Neural cell (in vitro differentiated cells): ENCODE measurements around the gene DDHD1. TPM values are rescaled to one million over a fixed set of nuclear protein-coding genes. Genes with fewer than 3 reads are reported as not detected.

Experiments
- H2AFZ ChIP-seq: fragments of 200-600, 300-800 bp; sonication (generic), shearing (Covaris generic); 2 replicates; pipeline ENCODE4 v1.6.0; 2014; ENCODE audit warnings: low read depth, mild to moderate bottlenecking, antibody characterized with exemption, low read length, moderate library complexity
- H3F3A ChIP-seq: fragments of 200-600 bp; shearing (Covaris generic); 2 replicates; pipeline ENCODE4 v1.6.1; 2016; ENCODE audit warnings: mild to moderate bottlenecking, moderate library complexity, mixed read lengths, antibody characterized with exemption, low read length; ENCODE audit not compliant: insufficient read depth, poor library complexity, severe bottlenecking
- H3K27ac ChIP-seq: fragments of 200-600, 300-800 bp; sonication (generic), shearing (Covaris generic); 2 replicates; pipeline ENCODE4 v1.5.1; 2014; ENCODE audit warnings: mild to moderate bottlenecking, low read length, moderate library complexity
- H3K27me3 ChIP-seq: fragments of 300-800, 200-600 bp; sonication (generic), shearing (Covaris generic); 2 replicates; pipeline ENCODE4 v1.6.0; 2014; ENCODE audit warnings: mild to moderate bottlenecking, low read depth, low read length, moderate library complexity; ENCODE audit not compliant: insufficient read depth
- H3K36me3 ChIP-seq: fragments of 300-800, 200-600 bp; sonication (generic), shearing (Covaris generic); 2 replicates; pipeline ENCODE4 v1.5.1; 2014; ENCODE audit warnings: mild to moderate bottlenecking, antibody characterized with exemption, low read length, moderate library complexity; ENCODE audit not compliant: insufficient read depth
- H3K4me2 ChIP-seq: fragments of 300-800, 200-600 bp; sonication (generic), shearing (Covaris generic); 2 replicates; pipeline ENCODE4 v1.6.0; 2014; ENCODE audit warnings: mild to moderate bottlenecking, low read length
- H3K4me3 ChIP-seq: fragments of 300-800, 200-600 bp; sonication (generic), shearing (Covaris generic); 2 replicates; pipeline ENCODE4 v1.5.1; 2014; ENCODE audit warnings: mild to moderate bottlenecking, low read length, moderate library complexity
- H3K79me2 ChIP-seq: fragments of 200-600 bp; shearing (Covaris generic); replicated peaks from 2 replicates; pipeline ENCODE4 v1.6.0; 2014; ENCODE audit warnings: mild to moderate bottlenecking, low read length, moderate library complexity; ENCODE audit not compliant: insufficient read depth
- H3K9ac ChIP-seq: fragments of 300-800, 200-600 bp; sonication (generic), shearing (Covaris generic); 2 replicates; pipeline ENCODE4 v1.6.1; 2016; ENCODE audit warnings: mild to moderate bottlenecking, low read length, mixed read lengths
- H3K9me2 ChIP-seq: fragments of 200-600 bp; shearing (Covaris generic); 2 replicates; pipeline ENCODE4 v1.6.1; 2016; ENCODE audit warnings: mild to moderate bottlenecking, low read length, mixed read lengths; ENCODE audit not compliant: insufficient read depth
- H3K9me3 ChIP-seq: fragments of 200-600, 300-800 bp; sonication (generic), shearing (Covaris generic); 2 replicates; pipeline ENCODE4 v1.6.1; 2016; ENCODE audit warnings: mild to moderate bottlenecking, mixed run types, low read length, moderate library complexity, mixed read lengths
- H4K20me1 ChIP-seq: fragments of 200-600 bp; shearing (Covaris generic); 2 replicates; pipeline ENCODE4 v1.6.1; 2016; ENCODE audit warnings: mild to moderate bottlenecking, mixed run types; ENCODE audit not compliant: insufficient read depth
- EP300 ChIP-seq: fragments of 450-650 bp; conservative IDR thresholded peaks from 2 replicates; pipeline ENCODE4 v1.6.1; 2014; ENCODE audit warnings: antibody characterized with exemption, mild to moderate bottlenecking, moderate library complexity; ENCODE audit not compliant: poor library complexity, severe bottlenecking
- EZH2 ChIP-seq: fragments of 200-600, 300-800 bp; shearing (Covaris generic), sonication (generic); IDR thresholded peaks from 2 replicates; pipeline ENCODE4 v1.6.1; 2014; ENCODE audit warnings: antibody characterized with exemption, low read length, borderline replicate concordance, mild to moderate bottlenecking; ENCODE audit not compliant: insufficient read depth, poor library complexity, severe bottlenecking
- POLR2AphosphoS5 ChIP-seq: IDR thresholded peaks from 2 replicates; pipeline ENCODE4 v1.6.1; 2012
- RAD21 ChIP-seq: fragments of 450-650 bp; conservative IDR thresholded peaks from 2 replicates; pipeline ENCODE4 v1.6.1; 2014; ENCODE audit warnings: antibody characterized with exemption, mild to moderate bottlenecking, moderate library complexity
- SMC3 ChIP-seq: fragments of 450-650 bp; conservative IDR thresholded peaks from 2 replicates; pipeline ENCODE4 v1.6.1; 2014; ENCODE audit warnings: antibody characterized with exemption, mild to moderate bottlenecking, moderate library complexity; ENCODE audit not compliant: poor library complexity
- TAF1 ChIP-seq: IDR thresholded peaks from 2 replicates; pipeline ENCODE4 v1.6.1; 2012; ENCODE audit warnings: low read depth
- polyA plus RNA-seq: library from polyadenylated mRNA; depleted of rRNA; stranded (reverse); fragments of >200 nt; gene quantifications from 2 replicates; pipeline ENCODE4 v1.2.3, GENCODE V29; 2014
- TF ChIP-seq, protein P1 (sequence below): IDR thresholded peaks from 2 replicates; pipeline ENCODE4 v1.6.1; 2012; ENCODE audit warnings: borderline replicate concordance
- TF ChIP-seq, protein P2 (sequence below): fragments of 450-650 bp; IDR thresholded peaks from 2 replicates; pipeline ENCODE4 v1.5.1; 2014; ENCODE audit warnings: antibody characterized with exemption, mild to moderate bottlenecking, moderate library complexity; ENCODE audit not compliant: poor library complexity, severe bottlenecking

DDHD1 gene
- polyA plus RNA-seq, 1 donor from 2014 or later = 13.9 TPM

DNA sequence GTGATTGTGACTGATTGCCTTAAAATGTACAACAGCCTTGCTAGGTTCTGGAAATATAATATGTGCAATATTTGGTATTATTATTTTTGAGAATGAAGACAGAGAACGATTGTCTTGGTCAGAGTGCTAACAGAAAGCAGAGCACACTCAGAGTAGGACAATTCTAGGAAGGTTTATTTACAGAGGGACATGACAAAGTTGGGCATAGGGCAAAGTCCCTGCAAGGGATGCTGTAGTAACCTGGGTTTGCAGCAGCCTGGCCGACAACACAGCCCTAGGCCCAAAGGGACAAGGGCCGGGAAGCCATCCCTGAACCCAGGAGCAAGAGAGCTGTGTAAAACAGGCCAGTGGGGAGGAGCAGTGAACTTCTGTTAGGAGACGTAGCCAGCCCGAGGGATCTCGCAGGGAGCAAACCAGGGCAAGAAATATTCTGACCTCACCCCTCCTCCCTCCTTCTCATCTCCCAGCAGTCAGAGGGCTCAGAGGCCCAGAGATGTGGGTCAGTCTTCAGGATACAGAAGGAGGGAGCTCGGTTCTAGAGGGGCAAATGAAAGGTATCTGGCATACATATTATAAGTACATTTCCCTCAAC is 151.2 kb downstream of the DDHD1 start:
- H2AFZ ChIP-seq = no peak overlapping the region

DNA sequence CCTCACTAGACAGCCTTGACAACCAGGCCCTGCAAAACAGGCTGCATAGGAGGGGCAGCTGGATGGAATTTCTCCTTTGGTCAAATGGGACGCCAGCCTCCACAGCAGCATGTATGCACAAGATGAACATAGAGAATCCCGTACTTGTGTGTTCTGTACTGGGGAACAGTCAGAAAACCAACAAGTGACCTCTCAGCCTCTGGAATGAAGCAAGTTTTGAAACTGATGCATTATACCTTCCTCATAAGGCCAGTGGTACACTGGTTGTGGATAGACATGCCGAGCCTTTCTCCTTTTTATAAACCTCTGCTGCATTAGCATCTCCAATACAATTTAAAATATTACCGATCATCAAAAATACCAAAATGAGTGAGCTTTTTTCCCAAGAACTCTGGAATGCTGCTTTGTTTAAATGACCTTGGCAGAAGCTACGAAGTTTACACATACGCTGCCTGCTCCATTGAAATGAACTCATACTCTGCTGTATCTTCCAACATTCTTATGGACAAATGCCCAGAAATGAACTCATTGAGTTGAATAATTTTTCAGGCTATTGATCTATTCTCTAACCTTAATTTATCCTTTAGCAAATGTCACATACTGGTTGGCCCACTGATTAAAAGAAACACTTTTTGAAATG is 154.6 kb downstream of the DDHD1 start:
- Histone ChIP-seq H3K79me2 (no peaks in the 10 kb centered on the region), H3K4me3 (no peak overlapping the region), H3K4me2 (no peak overlapping the region), H3K9me2 (no peaks in the 10 kb centered on the region), H3K27me3 (no peaks in the 10 kb centered on the region), H2AFZ (no peak overlapping the region), H3K27ac (no peak overlapping the region), H3F3A (no peaks in the 10 kb centered on the region), H4K20me1 (no peaks in the 10 kb centered on the region), H3K9ac (no peak overlapping the region), H3K36me3 (no peaks in the 10 kb centered on the region), H3K9me3 (no peaks in the 10 kb centered on the region)
- no peak for TF ChIP-seq POLR2AphosphoS5

More for the DNA sequence above, 151.2 kb downstream of the DDHD1 start:
- no peaks in the 10 kb centered on the region for H3F3A ChIP-seq
- no peaks in the 10 kb centered on the region for H3K79me2 ChIP-seq
- H3K4me3 ChIP-seq = no peak overlapping the region
- no peaks in the 10 kb centered on the region for H3K36me3 ChIP-seq
- H3K9ac ChIP-seq = no peak overlapping the region
- H3K4me2 ChIP-seq = no peak overlapping the region
- no peaks in the 10 kb centered on the region for H4K20me1 ChIP-seq
- H3K27me3 ChIP-seq = no peaks in the 10 kb centered on the region
- TF ChIP-seq, protein P1, sequence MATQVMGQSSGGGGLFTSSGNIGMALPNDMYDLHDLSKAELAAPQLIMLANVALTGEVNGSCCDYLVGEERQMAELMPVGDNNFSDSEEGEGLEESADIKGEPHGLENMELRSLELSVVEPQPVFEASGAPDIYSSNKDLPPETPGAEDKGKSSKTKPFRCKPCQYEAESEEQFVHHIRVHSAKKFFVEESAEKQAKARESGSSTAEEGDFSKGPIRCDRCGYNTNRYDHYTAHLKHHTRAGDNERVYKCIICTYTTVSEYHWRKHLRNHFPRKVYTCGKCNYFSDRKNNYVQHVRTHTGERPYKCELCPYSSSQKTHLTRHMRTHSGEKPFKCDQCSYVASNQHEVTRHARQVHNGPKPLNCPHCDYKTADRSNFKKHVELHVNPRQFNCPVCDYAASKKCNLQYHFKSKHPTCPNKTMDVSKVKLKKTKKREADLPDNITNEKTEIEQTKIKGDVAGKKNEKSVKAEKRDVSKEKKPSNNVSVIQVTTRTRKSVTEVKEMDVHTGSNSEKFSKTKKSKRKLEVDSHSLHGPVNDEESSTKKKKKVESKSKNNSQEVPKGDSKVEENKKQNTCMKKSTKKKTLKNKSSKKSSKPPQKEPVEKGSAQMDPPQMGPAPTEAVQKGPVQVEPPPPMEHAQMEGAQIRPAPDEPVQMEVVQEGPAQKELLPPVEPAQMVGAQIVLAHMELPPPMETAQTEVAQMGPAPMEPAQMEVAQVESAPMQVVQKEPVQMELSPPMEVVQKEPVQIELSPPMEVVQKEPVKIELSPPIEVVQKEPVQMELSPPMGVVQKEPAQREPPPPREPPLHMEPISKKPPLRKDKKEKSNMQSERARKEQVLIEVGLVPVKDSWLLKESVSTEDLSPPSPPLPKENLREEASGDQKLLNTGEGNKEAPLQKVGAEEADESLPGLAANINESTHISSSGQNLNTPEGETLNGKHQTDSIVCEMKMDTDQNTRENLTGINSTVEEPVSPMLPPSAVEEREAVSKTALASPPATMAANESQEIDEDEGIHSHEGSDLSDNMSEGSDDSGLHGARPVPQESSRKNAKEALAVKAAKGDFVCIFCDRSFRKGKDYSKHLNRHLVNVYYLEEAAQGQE = no peak
- TF ChIP-seq SMC3 (no peak), TAF1 (no peak), EP300 (no peak)
- no peaks in the 10 kb centered on the region for H3K9me3 ChIP-seq
- H3K27ac ChIP-seq = no peak overlapping the region
- H3K9me2 ChIP-seq = no peaks in the 10 kb centered on the region

DNA sequence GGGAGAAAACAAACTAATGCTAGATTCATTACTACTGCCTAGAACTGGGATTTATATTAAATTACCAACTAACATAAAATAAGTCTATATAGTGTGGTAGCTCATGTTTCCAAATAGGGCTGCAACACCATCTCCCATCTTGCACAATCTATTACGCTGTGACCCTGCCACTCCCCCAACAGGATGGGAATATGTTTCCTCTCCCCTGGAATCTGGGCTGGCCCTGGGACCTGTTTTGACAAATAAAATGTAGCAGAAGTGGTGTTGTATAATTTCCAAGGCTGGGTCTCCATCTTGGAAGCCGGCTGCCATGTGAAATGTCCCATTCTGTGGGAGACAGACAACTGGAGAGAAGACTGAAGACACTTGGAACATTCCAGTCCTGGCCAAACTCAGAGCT is 156.6 kb downstream of the DDHD1 start:
- Histone ChIP-seq H3K27me3 (no peaks in the 10 kb centered on the region), H3K36me3 (no peaks in the 10 kb centered on the region), H3K4me3 (no peak overlapping the region), H3K4me2 (no peak overlapping the region), H3K9me2 (no peaks in the 10 kb centered on the region), H3K9me3 (no peaks in the 10 kb centered on the region), H2AFZ (no peak overlapping the region), H4K20me1 (no peaks in the 10 kb centered on the region), H3K27ac (no peak overlapping the region), H3K79me2 (no peaks in the 10 kb centered on the region), H3K9ac (no peak overlapping the region), H3F3A (no peaks in the 10 kb centered on the region)
- TF ChIP-seq, protein P2, sequence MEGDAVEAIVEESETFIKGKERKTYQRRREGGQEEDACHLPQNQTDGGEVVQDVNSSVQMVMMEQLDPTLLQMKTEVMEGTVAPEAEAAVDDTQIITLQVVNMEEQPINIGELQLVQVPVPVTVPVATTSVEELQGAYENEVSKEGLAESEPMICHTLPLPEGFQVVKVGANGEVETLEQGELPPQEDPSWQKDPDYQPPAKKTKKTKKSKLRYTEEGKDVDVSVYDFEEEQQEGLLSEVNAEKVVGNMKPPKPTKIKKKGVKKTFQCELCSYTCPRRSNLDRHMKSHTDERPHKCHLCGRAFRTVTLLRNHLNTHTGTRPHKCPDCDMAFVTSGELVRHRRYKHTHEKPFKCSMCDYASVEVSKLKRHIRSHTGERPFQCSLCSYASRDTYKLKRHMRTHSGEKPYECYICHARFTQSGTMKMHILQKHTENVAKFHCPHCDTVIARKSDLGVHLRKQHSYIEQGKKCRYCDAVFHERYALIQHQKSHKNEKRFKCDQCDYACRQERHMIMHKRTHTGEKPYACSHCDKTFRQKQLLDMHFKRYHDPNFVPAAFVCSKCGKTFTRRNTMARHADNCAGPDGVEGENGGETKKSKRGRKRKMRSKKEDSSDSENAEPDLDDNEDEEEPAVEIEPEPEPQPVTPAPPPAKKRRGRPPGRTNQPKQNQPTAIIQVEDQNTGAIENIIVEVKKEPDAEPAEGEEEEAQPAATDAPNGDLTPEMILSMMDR = no peak
- no peak for TF ChIP-seq RAD21
- TF ChIP-seq EP300 = no peak
- no peak for TF ChIP-seq EZH2
